Stimulated activated naive CD8-positive, alpha-beta T cell treated with anti-CD3 and anti-CD28 coated beads, Interleukin-15, amount 100 ng/mL, for 72 hours (primary cell): ENCODE measurements around the gene SHISA5.
A peak's percentile ranks its signal among the peaks of the same experiment; 100 is the strongest.

ENCODE experiments used
- ATAC-seq: fragments of 150-1000 bp; cut with Tn5 transposase; 2 replicates; pipeline ENCODE4 v1.10.0; 2021; ENCODE audit warnings: mild to moderate bottlenecking, moderate library complexity
- DNase-seq, 2 donors: peaks; one replicate each; pipeline ENCODE4 v3.0.0; 2021 to 2022
- H3K27ac Mint-ChIP-seq, 2 donors: one replicate each; pipeline ENCODE4 v1.8.0; 2022; ENCODE audit warnings: mild to moderate bottlenecking in 2 of 2, mixed read lengths in 2 of 2, moderate library complexity in 2 of 2
- H3K27me3 Mint-ChIP-seq: one replicate; pipeline ENCODE4 v1.8.0; 2022; ENCODE audit warnings: mixed read lengths
- H3K4me1 Mint-ChIP-seq: one replicate; pipeline ENCODE4 v1.8.0; 2022; ENCODE audit warnings: mild to moderate bottlenecking, mixed read lengths
- H3K4me3 Mint-ChIP-seq, 2 donors: one replicate each; pipeline ENCODE4 v1.8.0; 2022; ENCODE audit warnings: mild to moderate bottlenecking in 2 of 2, mixed read lengths in 2 of 2, moderate library complexity in 1 of 2
- H3K9me3 Mint-ChIP-seq, 2 donors: one replicate each; pipeline ENCODE4 v1.8.0; 2022; ENCODE audit warnings: mixed read lengths in 2 of 2

Gene SHISA5

DNA sequence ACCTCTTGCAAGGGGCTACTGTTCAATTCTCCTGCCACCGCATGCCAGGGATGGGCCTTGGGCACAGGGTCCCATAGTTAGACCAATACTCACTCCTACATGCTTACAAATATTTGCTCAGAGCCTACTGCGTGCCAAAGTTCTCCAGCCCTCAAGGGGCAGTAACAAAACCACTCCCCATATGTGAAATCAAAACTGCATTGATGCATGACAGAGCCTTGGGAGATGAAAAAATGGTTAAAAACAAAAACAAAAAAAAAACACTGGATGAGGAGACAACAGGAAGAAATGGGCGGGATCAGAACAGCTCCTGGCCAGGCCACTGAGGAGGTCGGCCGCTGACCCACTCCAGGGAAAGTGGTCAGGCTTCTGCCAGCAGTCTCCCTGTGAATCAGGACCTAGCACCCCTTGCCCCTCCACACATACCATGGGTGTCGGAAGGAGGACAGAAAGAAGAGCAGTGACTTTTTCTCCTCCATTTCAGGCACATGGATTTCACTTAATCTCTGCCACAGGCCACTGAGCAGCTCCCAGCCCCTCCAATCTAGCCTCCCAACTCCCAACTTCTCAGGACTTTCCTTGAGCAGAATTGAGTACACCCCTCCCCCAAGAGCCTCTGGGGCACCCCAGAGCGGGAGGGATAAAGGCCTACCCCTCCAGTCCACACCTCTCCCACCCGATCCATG, 76.9 kb downstream of the SHISA5 start:
- Mint-ChIP-seq H3K4me3 (no peak overlapping the region), H3K27ac (no peak overlapping the region)

DNA sequence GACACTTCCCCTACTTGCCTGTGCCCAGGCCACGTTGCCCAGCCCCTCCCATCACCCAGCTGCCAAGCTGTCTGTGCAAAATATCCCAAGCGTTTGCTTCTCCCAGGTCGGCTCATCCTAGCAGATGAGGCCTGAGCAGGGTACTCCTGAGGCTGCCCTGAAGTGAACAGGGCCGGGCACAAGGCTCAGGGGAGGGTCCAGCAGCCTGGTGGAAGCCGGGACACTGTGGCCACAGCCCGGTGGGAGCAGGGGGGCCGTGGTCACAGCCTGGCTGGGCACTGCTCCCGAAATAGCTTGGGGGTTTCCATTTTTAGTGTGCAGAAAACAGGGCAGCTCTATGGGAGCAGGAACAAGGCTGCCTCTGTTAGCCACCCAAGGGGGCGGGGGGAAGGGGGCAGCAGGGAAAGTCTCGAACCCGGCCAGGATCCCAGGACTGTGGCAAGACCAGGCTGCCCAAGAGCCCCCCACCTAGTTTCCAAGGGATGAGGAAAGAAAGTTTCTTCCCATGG, 77.5 kb downstream of the SHISA5 start:
- Mint-ChIP-seq H3K27ac (no peak overlapping the region), H3K4me1 (peaks cover 16% of the 10 kb centered on the region), H3K9me3 (no peaks in the 10 kb centered on the region), H3K4me3 (no peak overlapping the region), H3K27me3 (peaks cover 27% of the 10 kb centered on the region)
- DNase-seq: no peak
- no peak for ATAC-seq

More for the DNA sequence above, 76.9 kb downstream of the SHISA5 start:
- no peaks in the 10 kb centered on the region for H3K9me3 Mint-ChIP-seq
- H3K4me1 Mint-ChIP-seq: peaks cover 16% of the 10 kb centered on the region
- no peak for DNase-seq
- no peak for ATAC-seq
- peaks cover 27% of the 10 kb centered on the region for H3K27me3 Mint-ChIP-seq

DNA sequence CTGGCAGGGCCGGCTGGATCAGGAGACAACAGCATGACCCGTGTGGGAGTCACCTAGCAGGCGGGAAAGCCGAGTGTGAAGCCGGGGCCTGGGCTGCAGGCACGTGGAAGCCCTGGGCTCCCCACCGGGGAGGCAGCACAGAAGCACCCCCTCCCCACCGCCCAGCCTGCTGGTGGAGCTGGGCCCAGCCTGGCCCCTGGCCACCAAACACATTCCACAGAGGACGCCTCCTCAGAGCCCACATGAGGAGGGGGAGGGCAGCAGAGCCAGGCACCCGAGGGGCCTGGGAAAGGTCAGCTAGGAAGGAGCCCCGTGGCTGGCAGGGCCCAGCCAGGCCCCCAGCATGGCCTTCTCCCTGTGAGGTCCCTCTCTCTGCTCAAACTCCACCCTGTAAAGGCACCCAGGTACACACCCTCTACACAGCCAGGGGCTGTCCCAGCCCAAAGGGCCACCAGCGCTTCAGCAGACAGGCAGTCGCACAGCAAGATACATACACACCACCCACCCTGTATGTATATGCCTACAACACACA, 78.6 kb downstream of the SHISA5 start:
- no peak for DNase-seq
- no peaks in the 10 kb centered on the region for H3K9me3 Mint-ChIP-seq
- H3K27ac Mint-ChIP-seq: no peak overlapping the region

DNA sequence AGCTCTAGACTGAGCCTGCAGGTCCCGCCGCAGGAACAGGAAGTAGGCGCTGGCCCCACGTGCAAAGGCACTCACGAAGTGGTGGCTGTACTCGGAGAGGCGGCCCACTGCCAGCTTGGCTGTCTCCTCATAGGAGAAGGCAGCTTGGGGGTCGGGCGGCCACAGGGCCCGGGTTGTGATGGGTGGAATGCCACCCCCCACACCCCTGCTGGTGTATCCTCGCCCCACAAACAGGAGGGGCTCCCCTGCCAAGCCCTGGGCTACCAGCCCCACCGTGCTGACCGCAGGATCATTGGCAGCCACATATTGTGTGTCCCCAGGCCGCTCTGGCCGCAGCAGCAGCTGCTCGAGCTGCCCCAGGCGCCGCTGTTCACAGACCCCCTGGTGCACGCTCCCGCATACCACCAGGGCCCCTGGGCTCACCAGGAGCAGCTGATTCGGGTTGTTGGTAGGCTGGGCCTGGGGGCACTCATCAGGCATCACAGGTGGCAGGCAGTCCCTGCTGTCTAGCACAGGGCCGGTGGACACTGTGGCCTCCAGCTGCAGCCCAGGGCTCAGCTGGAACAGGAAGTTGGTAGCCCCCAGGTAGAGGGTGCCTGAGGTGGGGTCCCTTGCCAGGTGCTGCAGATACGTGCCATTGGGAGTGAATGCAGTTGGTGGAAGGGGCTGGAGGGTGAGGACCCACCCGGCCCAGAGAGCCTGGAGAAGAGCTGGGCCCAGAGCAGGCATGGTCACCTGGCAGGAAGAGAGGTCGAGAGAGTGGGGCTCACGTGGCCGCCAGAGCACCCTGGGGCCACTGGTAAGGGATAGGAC, 79.9 kb downstream of the SHISA5 start:
- no peak for DNase-seq
- ATAC-seq: no peak
- Mint-ChIP-seq H3K27ac (peak overlapping the region in 1 of 2 donors; percentile 91), H3K27me3 (peaks cover 15% of the 10 kb centered on the region), H3K4me3 (no peak overlapping the region), H3K4me1 (no peaks in the 10 kb centered on the region), H3K9me3 (no peaks in the 10 kb centered on the region)

More for the DNA sequence above, 78.6 kb downstream of the SHISA5 start:
- Mint-ChIP-seq H3K4me3 (no peak overlapping the region), H3K4me1 (peaks cover 7% of the 10 kb centered on the region), H3K27me3 (peaks cover 21% of the 10 kb centered on the region)
- ATAC-seq: no peak

DNA sequence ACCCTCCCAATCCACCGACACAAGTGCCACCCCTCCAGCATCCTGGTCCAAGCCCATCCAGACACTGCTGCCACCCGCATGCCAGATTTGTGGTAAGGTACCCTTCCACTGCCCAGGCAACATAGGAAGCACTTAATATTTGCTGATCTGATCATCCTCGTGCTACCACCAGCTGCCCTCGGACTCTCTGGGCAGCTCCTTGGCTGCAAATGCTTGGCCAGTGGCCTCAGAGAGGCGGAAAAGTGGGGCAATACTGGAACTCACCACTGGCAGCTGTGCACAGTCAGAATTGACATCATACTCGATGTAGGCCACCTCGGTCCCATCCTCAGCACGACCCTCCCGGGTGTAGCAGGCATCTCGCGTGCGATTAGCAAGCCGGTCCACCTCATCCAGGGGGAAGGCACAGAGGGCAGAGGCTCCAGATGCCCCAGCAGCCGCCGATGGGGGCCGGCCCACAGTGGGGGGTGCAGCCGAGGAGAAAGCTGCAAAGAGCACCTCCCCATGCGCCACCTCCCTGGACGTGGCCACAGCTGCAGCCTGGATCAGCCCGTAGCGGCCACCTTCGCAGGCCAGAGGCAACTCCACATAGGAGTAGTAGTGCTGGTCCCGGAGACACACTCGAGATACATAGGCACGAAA, 80.6 kb downstream of the SHISA5 start:
- ATAC-seq: no peak
- Mint-ChIP-seq H3K4me1 (no peaks in the 10 kb centered on the region), H3K27me3 (peaks cover 12% of the 10 kb centered on the region), H3K4me3 (no peak overlapping the region), H3K27ac (no peak overlapping the region), H3K9me3 (no peaks in the 10 kb centered on the region)
- no peak for DNase-seq

DNA sequence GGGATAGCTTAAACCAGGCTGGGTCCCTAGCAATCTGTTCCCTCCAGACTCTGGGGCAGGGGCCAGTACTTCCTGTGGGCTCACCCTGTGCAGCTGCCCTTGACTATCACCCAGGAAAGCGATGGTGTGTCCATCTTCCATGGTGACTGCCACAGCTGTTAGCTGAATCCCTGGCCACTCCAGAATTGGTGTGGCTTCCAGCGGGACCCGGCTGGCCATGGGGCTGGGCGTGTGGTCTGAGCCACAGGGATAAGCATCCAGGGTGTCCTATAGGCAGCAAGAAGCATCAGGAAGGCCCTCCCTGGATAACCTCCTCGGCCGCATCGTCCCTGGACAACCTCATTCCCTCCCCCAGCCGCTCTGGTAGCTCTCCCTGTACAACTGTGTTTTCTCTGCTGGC, 81.3 kb downstream of the SHISA5 start:
- H3K9me3 Mint-ChIP-seq: no peaks in the 10 kb centered on the region
- ATAC-seq (no peak), DNase-seq (no peak)
- no peak overlapping the region for H3K4me3 Mint-ChIP-seq
- no peaks in the 10 kb centered on the region for H3K4me1 Mint-ChIP-seq
- H3K27me3 Mint-ChIP-seq: peaks cover 5% of the 10 kb centered on the region
- peak overlapping the region in 1 of 2 donors; percentile 20 for H3K27ac Mint-ChIP-seq

DNA sequence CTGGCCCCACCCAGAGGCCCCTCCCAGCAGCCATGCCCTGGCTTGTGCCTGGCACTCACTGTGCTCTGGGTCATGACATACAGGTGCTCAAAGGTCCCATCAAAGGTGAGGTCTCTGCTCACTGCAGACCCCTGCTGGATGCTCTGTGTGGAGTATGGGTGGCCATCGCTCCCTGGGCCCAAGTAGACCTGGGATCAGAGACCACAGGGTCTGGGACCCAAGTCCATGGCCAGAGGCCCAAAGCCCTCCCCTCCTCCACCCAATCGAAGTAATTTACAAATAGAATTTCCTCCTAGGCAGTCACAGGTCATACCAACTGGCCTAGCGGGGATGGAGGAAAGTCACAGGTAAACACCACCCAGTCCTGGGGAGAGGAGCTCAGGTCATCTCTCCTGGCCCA, 81.7 kb downstream of the SHISA5 start:
- H3K27me3 Mint-ChIP-seq: peaks cover 1% of the 10 kb centered on the region
- H3K4me3 Mint-ChIP-seq: no peak overlapping the region
- no peak overlapping the region for H3K27ac Mint-ChIP-seq
- H3K9me3 Mint-ChIP-seq: no peaks in the 10 kb centered on the region
- ATAC-seq (peak; percentile 41), DNase-seq (no peak)
- H3K4me1 Mint-ChIP-seq: no peaks in the 10 kb centered on the region

DNA sequence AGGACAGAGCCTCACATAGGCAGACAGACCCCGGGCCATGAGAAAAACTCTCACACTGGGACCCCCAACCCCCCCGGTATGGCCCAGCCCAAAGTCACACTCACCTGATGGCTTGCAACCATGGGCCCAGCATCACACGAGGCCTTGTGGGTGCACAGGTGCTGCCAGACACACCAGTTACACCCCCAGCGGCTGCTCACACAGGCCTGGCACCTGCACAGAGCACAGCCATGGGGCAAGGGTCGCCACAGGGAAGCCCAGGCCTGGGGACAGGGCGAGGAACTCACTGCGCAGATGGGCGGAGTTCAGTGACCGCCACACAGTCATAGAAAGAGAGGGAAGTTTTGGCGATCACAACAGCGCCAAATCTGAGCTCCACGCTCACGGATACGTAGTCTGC, 83.4 kb downstream of the SHISA5 start:
- ATAC-seq (no peak), DNase-seq (no peak)
- Mint-ChIP-seq H3K27ac (peak overlapping the region in 1 of 2 donors; percentile 60), H3K9me3 (no peaks in the 10 kb centered on the region), H3K4me1 (no peaks in the 10 kb centered on the region), H3K4me3 (no peak overlapping the region), H3K27me3 (no peaks in the 10 kb centered on the region)

DNA sequence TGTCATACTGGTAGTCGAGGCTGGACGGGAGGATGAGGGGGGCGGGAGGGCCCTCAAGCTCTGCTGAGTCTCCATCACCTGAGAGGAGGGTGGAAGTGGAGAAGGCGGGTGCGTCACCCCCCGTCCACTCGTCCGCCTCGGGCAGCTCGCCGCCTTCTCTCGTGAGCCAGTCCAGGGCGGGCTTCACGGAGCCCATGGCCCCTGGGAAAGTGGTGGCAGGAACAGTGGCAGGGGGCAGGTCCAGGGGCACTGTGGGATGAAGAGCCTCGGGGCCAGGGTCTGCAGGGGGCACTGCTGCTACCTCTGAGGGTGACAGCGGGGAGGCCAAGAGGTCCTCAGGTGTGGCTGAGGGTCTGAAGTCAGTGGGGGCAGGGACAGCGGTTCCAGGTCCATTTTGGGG, 84.4 kb downstream of the SHISA5 start:
- H3K27ac Mint-ChIP-seq: no peak overlapping the region

DNA sequence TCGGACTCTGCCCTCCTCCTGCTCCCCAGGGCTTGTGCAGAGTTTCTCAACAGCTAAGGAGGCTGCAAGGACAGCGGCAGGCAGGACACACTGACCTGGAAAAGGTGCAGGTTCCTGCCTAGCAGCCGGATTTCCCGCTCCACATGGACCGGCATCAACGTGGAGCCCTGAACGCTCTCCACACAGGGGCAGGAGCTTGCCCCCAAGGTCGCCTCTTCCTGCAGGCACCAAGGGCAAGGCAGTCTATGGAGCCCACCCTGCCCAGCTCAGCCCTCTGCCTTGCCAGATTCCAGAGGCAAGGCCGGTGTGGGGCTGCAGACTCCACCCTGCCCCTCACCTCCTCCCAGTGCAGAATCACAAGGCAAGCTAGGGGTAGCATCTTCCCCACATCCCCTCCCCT, 84.8 kb downstream of the SHISA5 start:
- H3K27ac Mint-ChIP-seq: peak overlapping the region in 1 of 2 donors; percentile 67
- H3K4me1 Mint-ChIP-seq: no peaks in the 10 kb centered on the region
- no peak for ATAC-seq
- H3K27me3 Mint-ChIP-seq: no peaks in the 10 kb centered on the region
- H3K4me3 Mint-ChIP-seq: no peak overlapping the region
- DNase-seq: no peak
- no peaks in the 10 kb centered on the region for H3K9me3 Mint-ChIP-seq

More for the DNA sequence above, 84.4 kb downstream of the SHISA5 start:
- no peak for ATAC-seq
- no peaks in the 10 kb centered on the region for H3K9me3 Mint-ChIP-seq
- H3K27me3 Mint-ChIP-seq: no peaks in the 10 kb centered on the region
- no peak for DNase-seq
- no peaks in the 10 kb centered on the region for H3K4me1 Mint-ChIP-seq
- no peak overlapping the region for H3K4me3 Mint-ChIP-seq

DNA sequence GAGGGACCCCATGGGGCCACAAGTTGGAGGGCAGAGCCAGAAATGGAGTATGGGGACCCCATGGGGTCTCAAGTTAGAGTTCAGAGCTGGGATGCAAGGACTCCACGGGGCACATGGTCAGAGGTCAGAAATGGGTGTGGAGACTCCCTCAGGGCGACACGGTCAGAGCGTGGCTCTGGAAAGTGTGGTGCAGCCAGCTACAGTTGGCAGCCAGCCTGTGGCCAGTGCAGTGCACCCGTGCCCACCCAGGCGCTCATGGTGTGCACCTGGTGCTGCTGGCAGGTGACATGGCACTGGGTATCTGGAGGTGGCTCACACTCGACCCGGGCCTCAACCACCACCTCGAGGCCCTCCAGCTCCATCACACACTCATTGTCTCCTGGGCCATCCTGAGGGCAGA, 85.3 kb downstream of the SHISA5 start:
- no peak overlapping the region for H3K4me3 Mint-ChIP-seq
- DNase-seq (no peak), ATAC-seq (no peak)
- no peaks in the 10 kb centered on the region for H3K4me1 Mint-ChIP-seq
- no peaks in the 10 kb centered on the region for H3K9me3 Mint-ChIP-seq
- no peaks in the 10 kb centered on the region for H3K27me3 Mint-ChIP-seq
- H3K27ac Mint-ChIP-seq: peak overlapping the region in 1 of 2 donors; percentile 67

DNA sequence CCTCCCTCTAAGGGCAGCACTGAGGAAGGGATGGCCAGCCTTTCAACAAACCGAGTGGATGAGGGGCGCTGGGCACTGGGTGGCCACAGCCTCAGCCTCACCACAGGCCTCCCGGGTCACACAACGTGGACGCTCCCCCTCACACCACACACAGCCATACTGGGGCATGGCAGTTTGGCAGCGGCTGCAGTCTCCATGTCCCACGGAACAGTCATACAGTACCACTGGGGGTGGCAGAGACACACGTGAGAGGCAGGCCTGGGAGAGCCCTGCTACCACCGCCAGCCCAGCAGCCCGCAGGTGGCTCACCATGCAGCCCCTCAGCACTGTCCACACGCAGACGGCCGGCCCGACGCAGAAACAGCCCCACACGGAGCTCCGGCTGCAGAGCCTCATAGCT, 85.8 kb downstream of the SHISA5 start:
- ATAC-seq (no peak), DNase-seq (no peak)
- Mint-ChIP-seq H3K4me3 (no peak overlapping the region), H3K9me3 (no peaks in the 10 kb centered on the region), H3K27me3 (no peaks in the 10 kb centered on the region), H3K4me1 (no peaks in the 10 kb centered on the region), H3K27ac (peak overlapping the region in 1 of 2 donors; percentile 51)
